Vagina (tissue), 2 donors: ENCODE results near the gene PCGF1.

ENCODE experiments used
- CTCF ChIP-seq, 3 experiments: fragments of 450-650 bp in 2 of 3; fragments of 200-600 bp in 1 of 3; sonication (generic) in 1 of 3; IDR thresholded peaks; one replicate each; pipeline ENCODE4 v1.5.1; 2017 to 2019; ENCODE audit warnings: antibody characterized with exemption in 3 of 3, mild to moderate bottlenecking in 2 of 3, moderate library complexity in 2 of 3
- POLR2A ChIP-seq, 2 donors: fragments of 450-650 bp; IDR thresholded peaks; one replicate each; pipeline ENCODE4 v1.6.1; 2017; ENCODE audit warnings: antibody characterized with exemption in 2 of 2, mild to moderate bottlenecking in 2 of 2, moderate library complexity in 2 of 2

GRCh38 chr2:74554820-74555531, 47.5 kb upstream of the PCGF1 start:
- TF ChIP-seq CTCF (IDR thresholded peaks at IDR 0.05): no peak
- peak in 1 of 2 donors; percentile 10 for TF ChIP-seq POLR2A (IDR thresholded peaks at IDR 0.05)
